ENCODE measurements around the gene CCDC136. TPM values are rescaled to one million over a fixed set of nuclear protein-coding genes. Genes with fewer than 3 reads are reported as not detected.
A peak's percentile ranks its signal among the peaks of the same experiment; 100 is the strongest.

The CCDC136 gene
- total and polyA plus RNA-seq, 2 experiments from 2014 or later, result 27.1 to 55.7 TPM

DNA sequence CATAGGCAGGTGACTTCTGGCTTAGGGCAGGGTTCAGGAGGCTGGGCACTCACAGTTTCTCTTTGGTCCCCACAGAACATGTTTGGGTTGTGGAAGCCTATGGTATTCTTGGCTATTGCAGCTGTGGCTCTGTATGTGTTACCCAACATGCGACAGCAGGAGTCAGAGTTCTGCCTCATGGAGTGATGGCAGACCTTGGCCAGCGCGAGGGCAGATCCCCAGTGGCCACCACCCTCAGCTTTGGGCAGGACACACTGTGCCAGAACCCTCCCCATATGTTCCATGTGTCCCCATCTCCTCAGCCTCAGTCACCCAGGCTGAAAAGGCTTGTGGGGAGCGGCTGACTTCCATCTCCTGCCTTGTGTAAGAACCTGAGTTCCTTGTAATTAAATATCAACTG lies 30.0 kb downstream of the CCDC136 start:
- Histone ChIP-seq H3K27me3 (ENCODE audit: insufficient read depth) (no peaks in the 10 kb centered on the region), H3K4me3 (no peak overlapping the region), H3K36me3 (ENCODE audit: insufficient read depth) (no peaks in the 10 kb centered on the region), H3F3A (replicated peaks; ENCODE audit: low read depth) (no peaks in the 10 kb centered on the region), H3K4me1 (ENCODE audit: insufficient read depth) (no peaks in the 10 kb centered on the region), H2AFZ (no peak overlapping the region), H3K9me2 (ENCODE audit: insufficient read depth) (no peaks in the 10 kb centered on the region), H3K27ac (ENCODE audit: low read depth) (no peak overlapping the region), H3K79me2 (replicated peaks; ENCODE audit: insufficient read depth) (no peaks in the 10 kb centered on the region), H4K20me1 (replicated peaks; ENCODE audit: insufficient read depth) (no peaks in the 10 kb centered on the region; the same call in 1 of the 2 replicates), H3K4me2 (no peak overlapping the region)
- no peak for DNase-seq (ENCODE audit: low spot score)
- Mint-ChIP-seq H3K4me3 (no peak overlapping the region), H3K9me3 (no peaks in the 10 kb centered on the region), H3K4me1 (peaks cover 9% of the 10 kb centered on the region), H3K27ac (no peak overlapping the region), H3K36me3 (ENCODE audit: low read depth) (no peaks in the 10 kb centered on the region), H3K27me3 (ENCODE audit: insufficient read depth, low read depth, poor library complexity) (peaks cover 3% of the 10 kb centered on the region)
- peak; percentile 13; the same call in 2 of the 3 replicates for ATAC-seq
- no peak for TF ChIP-seq POLR2AphosphoS5 (IDR thresholded peaks at IDR 0.05; ENCODE audit: low read depth)
- TF ChIP-seq, protein P1, sequence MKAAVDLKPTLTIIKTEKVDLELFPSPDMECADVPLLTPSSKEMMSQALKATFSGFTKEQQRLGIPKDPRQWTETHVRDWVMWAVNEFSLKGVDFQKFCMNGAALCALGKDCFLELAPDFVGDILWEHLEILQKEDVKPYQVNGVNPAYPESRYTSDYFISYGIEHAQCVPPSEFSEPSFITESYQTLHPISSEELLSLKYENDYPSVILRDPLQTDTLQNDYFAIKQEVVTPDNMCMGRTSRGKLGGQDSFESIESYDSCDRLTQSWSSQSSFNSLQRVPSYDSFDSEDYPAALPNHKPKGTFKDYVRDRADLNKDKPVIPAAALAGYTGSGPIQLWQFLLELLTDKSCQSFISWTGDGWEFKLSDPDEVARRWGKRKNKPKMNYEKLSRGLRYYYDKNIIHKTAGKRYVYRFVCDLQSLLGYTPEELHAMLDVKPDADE (IDR thresholded peaks at IDR 0.05), result no peak
- TF ChIP-seq, protein P2, sequence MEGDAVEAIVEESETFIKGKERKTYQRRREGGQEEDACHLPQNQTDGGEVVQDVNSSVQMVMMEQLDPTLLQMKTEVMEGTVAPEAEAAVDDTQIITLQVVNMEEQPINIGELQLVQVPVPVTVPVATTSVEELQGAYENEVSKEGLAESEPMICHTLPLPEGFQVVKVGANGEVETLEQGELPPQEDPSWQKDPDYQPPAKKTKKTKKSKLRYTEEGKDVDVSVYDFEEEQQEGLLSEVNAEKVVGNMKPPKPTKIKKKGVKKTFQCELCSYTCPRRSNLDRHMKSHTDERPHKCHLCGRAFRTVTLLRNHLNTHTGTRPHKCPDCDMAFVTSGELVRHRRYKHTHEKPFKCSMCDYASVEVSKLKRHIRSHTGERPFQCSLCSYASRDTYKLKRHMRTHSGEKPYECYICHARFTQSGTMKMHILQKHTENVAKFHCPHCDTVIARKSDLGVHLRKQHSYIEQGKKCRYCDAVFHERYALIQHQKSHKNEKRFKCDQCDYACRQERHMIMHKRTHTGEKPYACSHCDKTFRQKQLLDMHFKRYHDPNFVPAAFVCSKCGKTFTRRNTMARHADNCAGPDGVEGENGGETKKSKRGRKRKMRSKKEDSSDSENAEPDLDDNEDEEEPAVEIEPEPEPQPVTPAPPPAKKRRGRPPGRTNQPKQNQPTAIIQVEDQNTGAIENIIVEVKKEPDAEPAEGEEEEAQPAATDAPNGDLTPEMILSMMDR (conservative IDR thresholded peaks at IDR 0.05; ENCODE audit: low read depth in 2 of 2), result no peak
- TF ChIP-seq, protein P3, sequence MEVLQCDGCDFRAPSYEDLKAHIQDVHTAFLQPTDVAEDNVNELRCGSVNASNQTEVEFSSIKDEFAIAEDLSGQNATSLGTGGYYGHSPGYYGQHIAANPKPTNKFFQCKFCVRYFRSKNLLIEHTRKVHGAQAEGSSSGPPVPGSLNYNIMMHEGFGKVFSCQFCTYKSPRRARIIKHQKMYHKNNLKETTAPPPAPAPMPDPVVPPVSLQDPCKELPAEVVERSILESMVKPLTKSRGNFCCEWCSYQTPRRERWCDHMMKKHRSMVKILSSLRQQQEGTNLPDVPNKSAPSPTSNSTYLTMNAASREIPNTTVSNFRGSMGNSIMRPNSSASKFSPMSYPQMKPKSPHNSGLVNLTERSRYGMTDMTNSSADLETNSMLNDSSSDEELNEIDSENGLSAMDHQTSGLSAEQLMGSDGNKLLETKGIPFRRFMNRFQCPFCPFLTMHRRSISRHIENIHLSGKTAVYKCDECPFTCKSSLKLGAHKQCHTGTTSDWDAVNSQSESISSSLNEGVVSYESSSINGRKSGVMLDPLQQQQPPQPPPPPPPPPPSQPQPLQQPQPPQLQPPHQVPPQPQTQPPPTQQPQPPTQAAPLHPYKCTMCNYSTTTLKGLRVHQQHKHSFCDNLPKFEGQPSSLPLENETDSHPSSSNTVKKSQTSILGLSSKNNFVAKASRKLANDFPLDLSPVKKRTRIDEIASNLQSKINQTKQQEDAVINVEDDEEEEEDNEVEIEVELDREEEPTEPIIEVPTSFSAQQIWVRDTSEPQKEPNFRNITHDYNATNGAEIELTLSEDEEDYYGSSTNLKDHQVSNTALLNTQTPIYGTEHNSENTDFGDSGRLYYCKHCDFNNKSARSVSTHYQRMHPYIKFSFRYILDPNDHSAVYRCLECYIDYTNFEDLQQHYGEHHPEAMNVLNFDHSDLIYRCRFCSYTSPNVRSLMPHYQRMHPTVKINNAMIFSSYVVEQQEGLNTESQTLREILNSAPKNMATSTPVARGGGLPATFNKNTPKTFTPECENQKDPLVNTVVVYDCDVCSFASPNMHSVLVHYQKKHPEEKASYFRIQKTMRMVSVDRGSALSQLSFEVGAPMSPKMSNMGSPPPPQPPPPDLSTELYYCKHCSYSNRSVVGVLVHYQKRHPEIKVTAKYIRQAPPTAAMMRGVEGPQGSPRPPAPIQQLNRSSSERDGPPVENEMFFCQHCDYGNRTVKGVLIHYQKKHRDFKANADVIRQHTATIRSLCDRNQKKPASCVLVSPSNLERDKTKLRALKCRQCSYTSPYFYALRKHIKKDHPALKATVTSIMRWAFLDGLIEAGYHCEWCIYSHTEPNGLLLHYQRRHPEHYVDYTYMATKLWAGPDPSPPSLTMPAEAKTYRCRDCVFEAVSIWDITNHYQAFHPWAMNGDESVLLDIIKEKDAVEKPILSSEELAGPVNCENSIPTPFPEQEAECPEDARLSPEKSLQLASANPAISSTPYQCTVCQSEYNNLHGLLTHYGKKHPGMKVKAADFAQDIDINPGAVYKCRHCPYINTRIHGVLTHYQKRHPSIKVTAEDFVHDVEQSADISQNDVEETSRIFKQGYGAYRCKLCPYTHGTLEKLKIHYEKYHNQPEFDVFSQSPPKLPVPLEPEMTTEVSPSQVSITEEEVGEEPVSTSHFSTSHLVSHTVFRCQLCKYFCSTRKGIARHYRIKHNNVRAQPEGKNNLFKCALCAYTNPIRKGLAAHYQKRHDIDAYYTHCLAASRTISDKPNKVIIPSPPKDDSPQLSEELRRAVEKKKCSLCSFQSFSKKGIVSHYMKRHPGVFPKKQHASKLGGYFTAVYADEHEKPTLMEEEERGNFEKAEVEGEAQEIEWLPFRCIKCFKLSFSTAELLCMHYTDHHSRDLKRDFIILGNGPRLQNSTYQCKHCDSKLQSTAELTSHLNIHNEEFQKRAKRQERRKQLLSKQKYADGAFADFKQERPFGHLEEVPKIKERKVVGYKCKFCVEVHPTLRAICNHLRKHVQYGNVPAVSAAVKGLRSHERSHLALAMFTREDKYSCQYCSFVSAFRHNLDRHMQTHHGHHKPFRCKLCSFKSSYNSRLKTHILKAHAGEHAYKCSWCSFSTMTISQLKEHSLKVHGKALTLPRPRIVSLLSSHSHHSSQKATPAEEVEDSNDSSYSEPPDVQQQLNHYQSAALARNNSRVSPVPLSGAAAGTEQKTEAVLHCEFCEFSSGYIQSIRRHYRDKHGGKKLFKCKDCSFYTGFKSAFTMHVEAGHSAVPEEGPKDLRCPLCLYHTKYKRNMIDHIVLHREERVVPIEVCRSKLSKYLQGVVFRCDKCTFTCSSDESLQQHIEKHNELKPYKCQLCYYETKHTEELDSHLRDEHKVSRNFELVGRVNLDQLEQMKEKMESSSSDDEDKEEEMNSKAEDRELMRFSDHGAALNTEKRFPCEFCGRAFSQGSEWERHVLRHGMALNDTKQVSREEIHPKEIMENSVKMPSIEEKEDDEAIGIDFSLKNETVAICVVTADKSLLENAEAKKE (CRISPR knock-in tag; IDR thresholded peaks at IDR 0.05), result no peak
- TF ChIP-seq CREB1 (CRISPR knock-in tag; IDR thresholded peaks at IDR 0.05; ENCODE audit: low read depth), result no peak
- no peak for TF ChIP-seq NANOG (IDR thresholded peaks at IDR 0.05; ENCODE audit: borderline replicate concordance)
- TF ChIP-seq ZNF114 (CRISPR knock-in tag; IDR thresholded peaks at IDR 0.05), result no peak
- no peak for TF ChIP-seq STAT1 (IDR thresholded peaks at IDR 0.05; ENCODE audit: unreplicated experiment)
- TF ChIP-seq EZH2 (IDR thresholded peaks at IDR 0.05; ENCODE audit: low read depth, unreplicated experiment), result no peak
- TF ChIP-seq ZNF331 (CRISPR knock-in tag; IDR thresholded peaks at IDR 0.05; ENCODE audit: low read depth), result no peak
- TF ChIP-seq JUNB (IDR thresholded peaks at IDR 0.05; ENCODE audit: unreplicated experiment), result no peak
- no peak for TF ChIP-seq EZH2phosphoT487 (IDR thresholded peaks at IDR 0.05; ENCODE audit: unreplicated experiment)
- TF ChIP-seq, protein P4, sequence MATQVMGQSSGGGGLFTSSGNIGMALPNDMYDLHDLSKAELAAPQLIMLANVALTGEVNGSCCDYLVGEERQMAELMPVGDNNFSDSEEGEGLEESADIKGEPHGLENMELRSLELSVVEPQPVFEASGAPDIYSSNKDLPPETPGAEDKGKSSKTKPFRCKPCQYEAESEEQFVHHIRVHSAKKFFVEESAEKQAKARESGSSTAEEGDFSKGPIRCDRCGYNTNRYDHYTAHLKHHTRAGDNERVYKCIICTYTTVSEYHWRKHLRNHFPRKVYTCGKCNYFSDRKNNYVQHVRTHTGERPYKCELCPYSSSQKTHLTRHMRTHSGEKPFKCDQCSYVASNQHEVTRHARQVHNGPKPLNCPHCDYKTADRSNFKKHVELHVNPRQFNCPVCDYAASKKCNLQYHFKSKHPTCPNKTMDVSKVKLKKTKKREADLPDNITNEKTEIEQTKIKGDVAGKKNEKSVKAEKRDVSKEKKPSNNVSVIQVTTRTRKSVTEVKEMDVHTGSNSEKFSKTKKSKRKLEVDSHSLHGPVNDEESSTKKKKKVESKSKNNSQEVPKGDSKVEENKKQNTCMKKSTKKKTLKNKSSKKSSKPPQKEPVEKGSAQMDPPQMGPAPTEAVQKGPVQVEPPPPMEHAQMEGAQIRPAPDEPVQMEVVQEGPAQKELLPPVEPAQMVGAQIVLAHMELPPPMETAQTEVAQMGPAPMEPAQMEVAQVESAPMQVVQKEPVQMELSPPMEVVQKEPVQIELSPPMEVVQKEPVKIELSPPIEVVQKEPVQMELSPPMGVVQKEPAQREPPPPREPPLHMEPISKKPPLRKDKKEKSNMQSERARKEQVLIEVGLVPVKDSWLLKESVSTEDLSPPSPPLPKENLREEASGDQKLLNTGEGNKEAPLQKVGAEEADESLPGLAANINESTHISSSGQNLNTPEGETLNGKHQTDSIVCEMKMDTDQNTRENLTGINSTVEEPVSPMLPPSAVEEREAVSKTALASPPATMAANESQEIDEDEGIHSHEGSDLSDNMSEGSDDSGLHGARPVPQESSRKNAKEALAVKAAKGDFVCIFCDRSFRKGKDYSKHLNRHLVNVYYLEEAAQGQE (IDR thresholded peaks at IDR 0.05; ENCODE audit: unreplicated experiment), result no peak

Measured in GM23338 (cell line).